ENCODE data around the gene RFX6. TPM values are rescaled to one million over a fixed set of nuclear protein-coding genes. Genes with fewer than 3 reads are reported as not detected.

RFX6 gene
- polyA plus RNA-seq, 1 experiment = not detected

GRCh38 chr6:116887894-116888293 lies 10.9 kb downstream of the RFX6 start:
- H3K27ac ChIP-seq (ENCODE audit: low read depth, low read length) = no peak overlapping the region
- no peak for DNase-seq (ENCODE audit: low read depth, low spot score)
- no peaks in the 10 kb centered on the region for H3K9me3 ChIP-seq (ENCODE audit: control insufficient read depth, insufficient read depth, low read length)
- CTCF ChIA-PET = no interaction called here
- TF ChIP-seq CTCF (IDR thresholded peaks at IDR 0.05; ENCODE audit: low read depth, low read length) = no peak
- POLR2A ChIA-PET = no interaction called here
- H3K27me3 ChIP-seq (ENCODE audit: control insufficient read depth, insufficient read depth, low read length) = no peaks in the 10 kb centered on the region
- no peak overlapping the region for H3K4me3 ChIP-seq (ENCODE audit: low read depth, low read length)

DNA sequence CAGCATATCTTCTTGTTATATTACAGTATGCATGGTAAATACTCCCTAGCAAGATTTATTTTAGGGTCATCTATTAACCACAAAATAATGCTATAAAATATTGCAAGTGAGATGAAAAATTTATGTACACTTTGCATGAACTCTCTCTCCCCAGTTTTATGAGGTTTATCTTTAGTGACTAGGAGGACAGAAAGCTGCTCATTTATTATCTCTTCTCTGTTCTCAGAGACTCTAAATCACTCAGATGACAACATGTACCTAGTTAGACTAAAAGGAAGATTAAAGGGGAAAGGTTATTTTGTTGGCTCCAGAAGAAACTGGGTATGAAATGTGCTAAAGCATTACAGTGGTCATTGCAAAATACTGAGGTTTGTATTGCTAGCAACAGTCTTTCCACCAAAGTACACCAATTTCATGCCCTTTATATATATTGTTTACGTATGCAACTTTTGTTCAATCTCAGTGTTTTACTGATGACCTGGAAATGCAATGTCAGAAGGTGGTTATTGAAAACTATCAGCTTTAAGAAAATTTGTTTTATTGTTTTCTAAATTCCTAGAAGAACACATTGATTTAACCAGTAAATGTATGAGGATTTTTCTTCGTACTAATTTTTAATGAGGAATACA lies 11.8 kb downstream of the RFX6 start:
- no peaks in the 10 kb centered on the region for H3K9me3 ChIP-seq (ENCODE audit: control insufficient read depth, insufficient read depth, low read length)
- POLR2A ChIA-PET = no interaction called here
- no peak overlapping the region for H3K27ac ChIP-seq (ENCODE audit: low read depth, low read length)
- H3K4me3 ChIP-seq (ENCODE audit: low read depth, low read length) = no peak overlapping the region
- H3K27me3 ChIP-seq (ENCODE audit: control insufficient read depth, insufficient read depth, low read length) = no peaks in the 10 kb centered on the region
- no peak for TF ChIP-seq CTCF (IDR thresholded peaks at IDR 0.05; ENCODE audit: low read depth, low read length)
- CTCF ChIA-PET = no interaction called here
- DNase-seq (ENCODE audit: low read depth, low spot score) = no peak

- DNase-seq (ENCODE audit: low read depth, low spot score) = no peak
- ChIA-PET CTCF (no interaction called here), POLR2A (no interaction called here)
- Histone ChIP-seq H3K27ac (ENCODE audit: low read depth, low read length) (no peak overlapping the region), H3K4me3 (ENCODE audit: low read depth, low read length) (no peak overlapping the region), H3K9me3 (ENCODE audit: control insufficient read depth, insufficient read depth, low read length) (no peaks in the 10 kb centered on the region), H3K27me3 (ENCODE audit: control insufficient read depth, insufficient read depth, low read length) (no peaks in the 10 kb centered on the region)
- TF ChIP-seq CTCF (IDR thresholded peaks at IDR 0.05; ENCODE audit: low read depth, low read length) = no peak
Observed at GRCh38 chr6:116894669-116895068, 17.6 kb downstream of the RFX6 start.

DNA sequence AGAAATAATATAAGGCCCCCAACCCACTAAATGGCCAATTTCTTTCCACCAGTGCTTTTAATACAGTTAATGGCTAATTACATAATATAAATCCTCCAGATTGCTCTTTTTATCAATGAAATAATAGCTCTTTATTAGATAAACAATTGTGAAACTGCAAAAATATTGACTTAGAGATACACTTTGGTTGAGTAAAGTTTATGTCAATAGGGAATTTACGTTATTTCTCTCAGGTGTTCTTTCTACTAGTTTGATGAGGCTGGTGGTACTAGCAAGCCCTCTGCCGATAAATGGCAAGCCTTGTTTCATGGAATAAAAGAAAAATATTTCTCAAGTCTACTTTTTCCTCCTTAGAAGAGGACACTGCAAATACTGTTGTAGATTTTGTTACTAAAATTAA lies 18.9 kb downstream of the RFX6 start:
- no peak for TF ChIP-seq CTCF (IDR thresholded peaks at IDR 0.05; ENCODE audit: low read depth, low read length)
- Histone ChIP-seq H3K9me3 (ENCODE audit: control insufficient read depth, insufficient read depth, low read length) (no peaks in the 10 kb centered on the region), H3K27me3 (ENCODE audit: control insufficient read depth, insufficient read depth, low read length) (no peaks in the 10 kb centered on the region), H3K27ac (ENCODE audit: low read depth, low read length) (no peak overlapping the region), H3K4me3 (ENCODE audit: low read depth, low read length) (no peak overlapping the region)
- POLR2A ChIA-PET = no interaction called here
- no peak for DNase-seq (ENCODE audit: low read depth, low spot score)
- CTCF ChIA-PET = no interaction called here

DNA sequence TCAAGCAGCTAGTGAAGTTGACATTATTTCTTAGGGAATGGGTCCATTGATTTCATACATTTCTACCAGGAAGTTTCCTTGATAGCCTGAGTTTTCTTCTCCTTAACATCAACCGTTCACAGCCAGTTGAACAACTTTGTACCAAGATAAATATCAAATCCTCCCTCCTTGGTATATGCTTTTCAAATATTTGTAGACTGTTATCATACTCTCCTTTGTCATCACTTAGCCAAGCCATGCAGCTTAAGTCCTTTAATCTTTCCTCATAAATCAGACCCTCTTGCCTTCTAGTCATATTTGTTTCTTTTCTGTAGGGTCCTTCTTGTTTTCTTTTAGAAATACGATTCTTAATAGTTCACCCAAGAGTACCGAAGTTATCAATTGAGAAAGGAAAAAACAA lies 25.6 kb downstream of the RFX6 start:
- CTCF ChIA-PET = no interaction called here
- Histone ChIP-seq H3K27ac (ENCODE audit: low read depth, low read length) (no peak overlapping the region), H3K27me3 (ENCODE audit: control insufficient read depth, insufficient read depth, low read length) (no peaks in the 10 kb centered on the region), H3K4me3 (ENCODE audit: low read depth, low read length) (no peak overlapping the region), H3K9me3 (ENCODE audit: control insufficient read depth, insufficient read depth, low read length) (no peaks in the 10 kb centered on the region)
- POLR2A ChIA-PET = no interaction called here
- no peak for DNase-seq (ENCODE audit: low read depth, low spot score)
- no peak for TF ChIP-seq CTCF (IDR thresholded peaks at IDR 0.05; ENCODE audit: low read depth, low read length)
